ENCODE measurements around the gene UBA7. TPM values are rescaled to one million over a fixed set of nuclear protein-coding genes. Genes with fewer than 3 reads are reported as not detected.
"Not testable (repeated sequence)": the region's sequence is repeated elsewhere in the genome, so short reads cannot be mapped to it uniquely, and the experiment has no call there.

UBA7 gene
- total RNA-seq, 1 donor = 44.0 TPM

DNA sequence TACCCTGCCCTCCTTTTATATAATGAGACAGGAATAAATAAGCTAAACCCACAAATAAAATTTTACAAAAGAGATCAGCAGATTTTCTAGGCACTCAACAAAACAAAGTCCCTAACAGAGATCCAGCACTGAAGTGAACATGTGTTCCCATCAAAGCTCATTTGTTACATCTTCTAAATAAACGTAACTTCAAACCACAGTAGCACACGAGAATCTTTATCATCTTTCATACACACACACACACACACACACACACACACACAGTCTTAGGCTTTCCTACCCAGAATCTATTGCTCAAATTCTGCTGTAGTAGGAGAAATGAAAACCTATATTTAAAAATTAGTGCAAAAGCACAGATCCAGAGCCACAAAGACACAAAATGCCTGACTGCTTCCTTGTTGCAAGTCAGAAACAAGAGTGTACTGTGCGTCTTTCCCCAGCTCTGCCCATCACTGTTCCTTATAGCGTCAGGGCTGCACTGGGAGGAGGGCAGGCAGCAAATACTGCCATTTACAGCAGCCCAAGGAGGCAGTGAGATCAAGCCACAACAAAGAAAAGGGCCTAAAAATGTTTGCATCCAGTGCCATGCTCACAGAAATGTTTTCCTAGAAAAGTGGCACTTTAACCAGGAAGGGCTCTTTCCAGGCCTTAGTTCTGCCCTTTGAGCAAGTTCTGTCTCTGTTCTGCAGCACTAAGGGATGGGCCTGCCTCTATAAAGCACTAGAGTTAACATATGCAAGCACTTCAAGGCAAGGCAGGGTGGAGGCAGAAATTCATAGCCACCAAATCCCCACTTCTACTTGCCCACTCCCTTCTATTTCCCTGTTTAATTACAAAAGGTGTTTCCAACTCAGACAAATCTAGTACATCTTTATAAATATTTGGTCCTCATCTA is 33.4 kb downstream of the UBA7 start:
- H3K4me3 ChIP-seq (ENCODE audit: low read depth, low read length) = no peak overlapping the region
- DNase-seq (ENCODE audit: low read depth) = peak; percentile 30
- no peak for TF ChIP-seq CTCF (IDR thresholded peaks at IDR 0.05; ENCODE audit: insufficient read depth, low read depth, low read length)

DNA sequence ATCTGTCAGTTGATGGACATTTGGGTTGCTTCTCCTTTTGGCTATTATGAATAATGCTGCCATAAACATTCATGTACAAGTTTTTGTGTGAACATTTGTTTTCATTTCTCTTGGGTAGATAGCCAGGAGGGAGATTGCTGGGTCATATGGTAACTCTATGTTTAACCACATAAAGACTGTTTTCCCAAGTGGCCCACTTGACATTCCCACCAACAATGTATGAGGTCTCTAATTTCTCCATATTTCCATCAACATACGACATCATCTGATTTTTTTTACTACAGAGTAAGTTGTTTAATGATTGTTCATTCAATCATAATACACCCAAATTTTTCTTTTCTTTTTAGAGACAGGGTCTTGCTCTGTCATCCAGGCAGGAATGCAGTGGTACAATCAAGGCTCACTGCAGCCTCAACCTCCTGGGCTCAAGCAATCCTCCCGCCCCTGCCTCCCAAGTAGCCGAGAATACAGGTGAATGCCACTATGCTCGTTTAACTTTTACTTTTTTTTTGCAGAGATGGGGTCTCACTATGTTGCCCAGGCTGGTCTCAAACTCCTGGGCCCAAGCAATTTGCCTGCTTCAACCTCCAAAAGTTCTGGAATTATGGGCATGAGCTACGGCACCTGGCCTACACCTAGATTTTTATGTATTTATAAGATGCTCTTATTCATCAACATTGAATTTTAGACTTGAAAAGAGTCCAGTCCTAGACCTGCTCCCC is 34.2 kb downstream of the UBA7 start:
- DNase-seq (ENCODE audit: low read depth) = no peak
- H3K4me3 ChIP-seq (ENCODE audit: low read depth, low read length) = no peak overlapping the region
- no peak for TF ChIP-seq CTCF (IDR thresholded peaks at IDR 0.05; ENCODE audit: insufficient read depth, low read depth, low read length)

- not testable (repeated sequence) for H3K4me3 ChIP-seq (ENCODE audit: low read depth, low read length); DNase-seq (ENCODE audit: low read depth)
These were observed 37.7 kb downstream of the UBA7 start for GRCh38 chr3:49776101-49776500.

DNA sequence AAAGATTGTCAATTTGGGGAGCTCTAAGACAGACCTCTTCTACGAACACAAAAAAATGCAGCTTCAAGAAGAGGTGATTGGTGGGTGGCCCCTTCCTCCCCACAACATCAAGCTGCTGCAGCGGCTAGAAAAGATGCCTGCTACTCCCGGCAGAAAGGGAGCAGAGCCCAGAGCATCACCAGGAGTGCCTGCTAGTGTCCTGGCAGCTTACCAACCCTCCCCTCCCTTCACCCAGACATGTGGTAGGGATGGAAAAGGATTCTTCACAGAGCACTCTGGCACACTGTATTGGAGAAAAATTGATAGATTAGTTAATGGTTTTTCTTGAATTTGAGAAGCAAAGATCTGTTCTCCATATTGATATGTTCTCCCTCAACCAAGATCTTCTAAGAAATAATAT is 38.2 kb downstream of the UBA7 start:
- no peak overlapping the region for H3K4me3 ChIP-seq (ENCODE audit: low read depth, low read length)
- TF ChIP-seq CTCF (IDR thresholded peaks at IDR 0.05; ENCODE audit: insufficient read depth, low read depth, low read length) = no peak
- DNase-seq (ENCODE audit: low read depth) = no peak

- DNase-seq (ENCODE audit: low read depth) = no peak
- H3K4me3 ChIP-seq (ENCODE audit: low read depth, low read length) = no peak overlapping the region
- TF ChIP-seq CTCF (IDR thresholded peaks at IDR 0.05; ENCODE audit: insufficient read depth, low read depth, low read length) = no peak
These were observed 41.0 kb downstream of the UBA7 start for GRCh38 chr3:49772703-49773102.

DNA sequence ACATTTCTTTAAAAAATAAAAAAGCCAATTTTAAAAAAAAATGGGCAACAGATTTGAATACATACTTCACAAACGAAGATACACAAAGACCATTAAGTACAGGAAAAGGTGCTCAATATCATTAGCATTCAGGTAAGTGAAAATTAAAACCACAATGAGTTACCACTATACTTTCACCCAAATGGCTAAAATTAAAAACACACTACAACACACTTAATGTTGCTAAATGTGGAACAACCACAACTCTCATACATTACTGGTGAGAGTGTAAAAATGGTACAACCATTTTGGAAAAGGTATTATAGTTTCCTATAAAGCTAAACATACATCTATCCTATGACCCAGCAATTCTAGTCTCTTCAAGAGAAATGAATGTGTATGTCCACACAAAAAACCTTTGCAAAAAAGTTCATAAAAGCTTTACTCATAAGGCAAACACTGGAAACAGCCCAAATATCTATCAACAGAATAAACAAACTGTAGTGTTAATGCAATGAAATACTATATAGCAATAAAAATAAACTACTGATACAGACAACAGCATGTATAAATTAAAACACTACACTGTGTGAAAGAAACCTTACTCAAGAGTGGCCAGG is 42.3 kb downstream of the UBA7 start:
- no peak overlapping the region for H3K4me3 ChIP-seq (ENCODE audit: low read depth, low read length)
- peak; percentile 29 for DNase-seq (ENCODE audit: low read depth)
- TF ChIP-seq CTCF (IDR thresholded peaks at IDR 0.05; ENCODE audit: insufficient read depth, low read depth, low read length) = no peak

DNA sequence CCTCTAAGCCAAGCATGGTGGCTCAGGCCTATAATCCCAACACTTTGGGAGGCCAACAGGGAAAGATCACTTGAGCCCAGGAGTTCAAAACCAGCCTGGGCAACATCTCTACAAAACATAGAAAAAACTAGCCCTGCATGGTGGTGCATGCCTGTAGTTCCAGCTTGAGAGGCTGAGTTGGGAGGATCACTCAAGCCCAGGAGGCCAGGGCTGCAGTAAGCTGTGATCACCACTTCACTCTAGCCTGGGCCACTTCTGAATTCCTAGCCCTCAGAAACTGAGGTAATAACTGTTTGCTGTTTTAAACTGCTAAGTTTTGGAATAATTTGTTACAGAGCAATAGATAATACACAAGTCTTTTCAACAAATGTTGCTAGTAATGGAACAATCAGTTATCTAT is 43.8 kb downstream of the UBA7 start:
- H3K4me3 ChIP-seq (ENCODE audit: low read depth, low read length) = no peak overlapping the region
- no peak for DNase-seq (ENCODE audit: low read depth)
- TF ChIP-seq CTCF (IDR thresholded peaks at IDR 0.05; ENCODE audit: insufficient read depth, low read depth, low read length) = no peak
